GM12878 (cell line): ENCODE data around the gene CILP. TPM values are rescaled to one million over a fixed set of nuclear protein-coding genes. Genes with fewer than 3 reads are reported as not detected.

Source experiments
- ATAC-seq: fragments of 200-7000 bp; cut with Tn5 transposase; 3 replicates; pipeline ENCODE4 v1.9.1; 2020; ENCODE audit warnings: mild to moderate bottlenecking, moderate library complexity
- BruUV-seq: library from RNA; stranded (reverse); fragments of 400-500 nt; replicated peaks from 2 replicates; lab custom pipeline; 2021; lab: Mats Ljungman, UMichigan
- CTCF ChIA-PET: fragments of 300-600 bp; sonication (Branson Sonifier 250); formaldehyde crosslinking; extraction: SDS; loops from one replicate; lab custom pipeline; 2021; ENCODE audit warnings: inconsistent platforms; lab: Yijun Ruan, JAX
- POLR2A ChIA-PET: fragments of 350-600 bp; formaldehyde crosslinking; extraction: SDS; loops from one replicate; lab custom pipeline; 2021; ENCODE audit warnings: inconsistent platforms; lab: Charles Lee
- RAD21 ChIA-PET: fragments of 300-600 bp; sonication (Branson Sonifier 250); formaldehyde crosslinking; loops from one replicate; lab custom pipeline; 2023; ENCODE audit warnings: antibody characterized with exemption; ENCODE audit not compliant: unreplicated experiment; lab: Charles Lee
- SMC1A ChIA-PET: fragments of 300-600 bp; sonication (Branson Sonifier 250); formaldehyde crosslinking; loops from one replicate; lab custom pipeline; 2023; ENCODE audit not compliant: unreplicated experiment, uncharacterized antibody; lab: Charles Lee
- DNase-seq: peaks from one replicate; pipeline ENCODE4 v3.0.0-alpha.2; 2011; ENCODE audit warnings: low read depth, low spot score
- FAIRE-seq: peaks from 3 replicates; lab custom pipeline; 2011; peaks lifted over from hg19 to GRCh38; lab: Jason Lieb, UNC
- H2AFZ ChIP-seq: 2 replicates; pipeline ENCODE4 v1.6.0; 2011; ENCODE audit warnings: low read depth, low read length, control low read depth; ENCODE audit not compliant: control insufficient read depth
- H3K27ac ChIP-seq: 2 replicates; pipeline ENCODE4 v1.5.1; 2011; ENCODE audit warnings: control low read depth; ENCODE audit not compliant: control insufficient read depth, insufficient read depth
- H3K27me3 ChIP-seq, 2 experiments: replicated peaks in 1 of 2; 2 replicates each; pipeline versions ENCODE4 v1.6.0 to v1.6.1; 2011; ENCODE audit warnings: low read length in 1 of 2; ENCODE audit not compliant: control insufficient read depth in 2 of 2, insufficient read depth in 2 of 2
- H3K36me3 ChIP-seq, 2 experiments: 2 replicates each; pipeline ENCODE4 v1.5.1; 2011; ENCODE audit warnings: low read length in 1 of 2; ENCODE audit not compliant: control insufficient read depth in 2 of 2, insufficient read depth in 2 of 2
- H3K4me1 ChIP-seq: 2 replicates; pipeline ENCODE4 v1.6.1; 2011; ENCODE audit warnings: mild to moderate bottlenecking, low read length, moderate library complexity, mixed read lengths; ENCODE audit not compliant: control insufficient read depth, insufficient read depth
- H3K4me2 ChIP-seq: 2 replicates; pipeline ENCODE4 v1.6.0; 2011; ENCODE audit warnings: control low read depth; ENCODE audit not compliant: control insufficient read depth, insufficient read depth
- H3K4me3 ChIP-seq: fragments of 200-600 bp; sonication (generic); 2 replicates; pipeline ENCODE4 v1.5.1; 2016
- H3K79me2 ChIP-seq: 2 replicates; pipeline ENCODE4 v1.6.0; 2011; ENCODE audit warnings: low read length; ENCODE audit not compliant: control insufficient read depth, insufficient read depth
- H3K9ac ChIP-seq: 2 replicates; pipeline ENCODE4 v1.8.0; 2011; ENCODE audit warnings: low read length, control low read depth, mixed read lengths; ENCODE audit not compliant: control insufficient read depth, insufficient read depth
- H3K9me3 ChIP-seq: replicated peaks from 3 replicates; pipeline ENCODE4 v1.5.1; 2011; ENCODE audit warnings: mild to moderate bottlenecking, low read length; ENCODE audit not compliant: control insufficient read depth, insufficient read depth
- H4K20me1 ChIP-seq: 2 replicates; pipeline ENCODE4 v1.6.0; 2011; ENCODE audit not compliant: control insufficient read depth, insufficient read depth
- BCLAF1 ChIP-seq: fragments of 450-650 bp; IDR thresholded peaks from 2 replicates; pipeline ENCODE4 v1.6.1; 2017; ENCODE audit warnings: antibody characterized with exemption, mild to moderate bottlenecking, moderate library complexity
- CREB1 ChIP-seq: IDR thresholded peaks from 2 replicates; pipeline ENCODE4 v1.6.1; 2012; ENCODE audit warnings: low read depth, mild to moderate bottlenecking, inconsistent platforms
- ESRRA ChIP-seq: IDR thresholded peaks from 2 replicates; pipeline ENCODE4 v1.6.1; 2012; ENCODE audit warnings: mild to moderate bottlenecking, low read length, improper control_type of control experiment
- HDAC2 ChIP-seq: fragments of 200-600 bp; sonication (generic); IDR thresholded peaks from 2 replicates; pipeline ENCODE4 v1.6.1; 2017
- KDM1A ChIP-seq: fragments of 200-600 bp; sonication (generic); IDR thresholded peaks from 2 replicates; pipeline ENCODE4 v1.6.1; 2016; ENCODE audit warnings: borderline replicate concordance
- MYC ChIP-seq: IDR thresholded peaks from 2 replicates; pipeline ENCODE4 v1.6.1; 2011; ENCODE audit warnings: mild to moderate bottlenecking, low read length, moderate library complexity, inconsistent platforms; ENCODE audit not compliant: insufficient read depth, insufficient replicate concordance, insufficient read length, severe bottlenecking
- NFYA ChIP-seq: IDR thresholded peaks from 2 replicates; pipeline ENCODE4 v1.6.1; 2011; ENCODE audit warnings: low read depth, mild to moderate bottlenecking, low read length, improper control_type of control experiment, borderline replicate concordance
- REST ChIP-seq: IDR thresholded peaks from 2 replicates; pipeline ENCODE4 v1.6.1; 2012; ENCODE audit warnings: mild to moderate bottlenecking, low read depth, low read length
- TARDBP ChIP-seq: IDR thresholded peaks from 2 replicates; pipeline ENCODE4 v1.6.1; 2016; ENCODE audit warnings: borderline replicate concordance
- WGBS: methylation state at CpG from one replicate; pipeline ENCODE4 v1.1.6; 2016; ENCODE audit warnings: low lambda C conversion rate; ENCODE audit not compliant: insufficient replicate concordance, insufficient coverage; ENCODE audit errors: missing lambda C conversion rate; 5-methylcytosine and 5-hydroxymethylcytosine counted together
- in situ Hi-C: fragments of 300-500 bp; cut with MboI; formaldehyde crosslinking; loops from 9 replicates; pipeline ENCODE4 v1.14.3; 2018; ENCODE audit warnings: mixed read lengths
- intact Hi-C: fragments of 100-400 bp; cut with micrococcal nuclease; formaldehyde crosslinking; loops from one replicate; pipeline ENCODE4 v1.14.2; 2022; ENCODE audit not compliant: unreplicated experiment
- polyA plus RNA-seq, 11 experiments: library from polyadenylated mRNA; depleted of rRNA in 4 of 11; unstranded in 6 of 11; stranded (reverse) in 5 of 11; fragments of >200 nt; fragmentation: Nextera tagmentation in 4 of 11; fragmentation: Illumina TruSeq in 1 of 11; extraction: Ambion mirVana in 4 of 11; extraction: Trizol in 1 of 11; gene quantifications; 1 replicate in 1 of 11; 2 replicates in 10 of 11; pipeline versions ENCODE4 v1.2.1 to v1.2.3, GENCODE V29; 2011 to 2016; ENCODE audit warnings: inconsistent platforms in 2 of 11, missing spikeins in 2 of 11, low read depth in 1 of 11
- total RNA-seq, 4 experiments: library from RNA; depleted of rRNA in 3 of 4; stranded (reverse); fragments of >200 nt in 3 of 4; fragmentation: Illumina TruSeq in 1 of 4; extraction: Trizol in 1 of 4; gene quantifications; 2 replicates each; pipeline versions ENCODE4 v1.2.1 to v1.2.3, GENCODE V29; 2013 to 2021

The CILP gene
- total and polyA plus RNA-seq, 10 of the 15 experiments (the other 5 are each of a cell fraction or from before 2014, with no cell fraction given): 0.03 to 0.06 (median 0.04) TPM; not detected in 4

GRCh38 chr15:65195548-65195923 lies 15.7 kb downstream of the CILP start:
- in situ Hi-C loops: no loop called here
- no peaks in the 10 kb centered on the region for H3K27me3 ChIP-seq
- DNase-seq (no peak), ATAC-seq (no peak), FAIRE-seq (no peak)
- no peaks in the 10 kb centered on the region for H3K79me2 ChIP-seq
- H3K4me3 ChIP-seq: no peak overlapping the region
- ChIA-PET RAD21 (no interaction called here), CTCF (interaction anchor here (1.5 to 1.9 kb wide), 3 partner anchors 12 to 190 kb away, joined by 3 to 12 read pairs (median 4); no protein-coding TSS in a partner anchor), POLR2A (interaction anchor here (1.1 kb wide), 1 partner anchor 10 kb away, joined by 3 read pairs; the partner anchor contains the start of gene CLPX), SMC1A (interaction anchor here (1.9 kb wide), 1 partner anchor 20 kb away, joined by 6 read pairs; no protein-coding TSS in a partner anchor)
- no peak overlapping the region for H3K4me2 ChIP-seq
- no TSS peak for BruUV-seq
- H2AFZ ChIP-seq: no peak overlapping the region
- no peaks in the 10 kb centered on the region for H3K36me3 ChIP-seq
- TF ChIP-seq BCLAF1 (no peak), NFYA (no peak), HDAC2 (no peak), CREB1 (no peak), TARDBP (no peak), ESRRA (no peak), REST (no peak), MYC (no peak), KDM1A (no peak)
- intact Hi-C loops: no loop called here
- H3K4me1 ChIP-seq: no peaks in the 10 kb centered on the region
- H3K9me3 ChIP-seq: no peaks in the 10 kb centered on the region
- no peak overlapping the region for H3K27ac ChIP-seq
- 14% methylated on average over 5 of the region's 5 CpGs for WGBS
- no peak overlapping the region for H3K9ac ChIP-seq
- no peaks in the 10 kb centered on the region for H4K20me1 ChIP-seq
